ENCODE measurements around the gene POLR3C.

- TF ChIP-seq CTCF (IDR thresholded peaks at IDR 0.05) (no peak), EZH2 (IDR thresholded peaks at IDR 0.05; ENCODE audit: borderline replicate concordance, insufficient read depth, low read depth, low read length, poor library complexity, severe bottlenecking) (no peak)
Observed at GRCh38 chr1:145892486-145893087, 68.6 kb downstream of the POLR3C start.

Data from B cell (primary cell).